Measurements from ENCODE around the gene CFAP299. TPM values are rescaled to one million over a fixed set of nuclear protein-coding genes. Genes with fewer than 3 reads are reported as not detected.

The CFAP299 gene
- total and polyA plus RNA-seq, 10 donors = 0.11 TPM; not detected in 9

- H3K4me3 ChIP-seq = no peak overlapping the region
- no peak for DNase-seq
- 75 to 87% (median 82%) methylated on average over 2 of the region's 2 CpGs for WGBS, 5 donors
- H3K27me3 ChIP-seq (replicated peaks in 1 of 7) = no peaks in the 10 kb centered on the region
- no peaks in the 10 kb centered on the region for H3K9me3 ChIP-seq
- no peaks in the 10 kb centered on the region for H3K4me1 ChIP-seq
- intact Hi-C loops (cut with DNase I; ENCODE audit: low total_unique reads) = no loop called here
- H3K36me3 ChIP-seq = no peaks in the 10 kb centered on the region
- TF ChIP-seq POLR2AphosphoS5 (IDR thresholded peaks at IDR 0.05) (no peak), CTCF (IDR thresholded peaks at IDR 0.05 in 8 of 11, conservative IDR thresholded peaks at IDR 0.05 in 3 of 11) (no peak), POLR2A (IDR thresholded peaks at IDR 0.05) (no peak)
- no peak overlapping the region for H3K27ac ChIP-seq
These were observed 76.8 kb downstream of the CFAP299 start for GRCh38 chr4:80412322-80412721.

- 24 to 72% (median 30%) methylated on average over 2 of the region's 2 CpGs for WGBS, 5 donors
- Histone ChIP-seq H3K4me1 (no peaks in the 10 kb centered on the region), H3K27me3 (replicated peaks in 1 of 7) (no peaks in the 10 kb centered on the region), H3K36me3 (no peaks in the 10 kb centered on the region), H3K4me3 (no peak overlapping the region), H3K9me3 (no peaks in the 10 kb centered on the region), H3K27ac (no peak overlapping the region)
- intact Hi-C loops (cut with DNase I; ENCODE audit: low total_unique reads) = no loop called here
- DNase-seq = no peak
- TF ChIP-seq POLR2A (IDR thresholded peaks at IDR 0.05) = no peak
- TF ChIP-seq CTCF (IDR thresholded peaks at IDR 0.05 in 8 of 11, conservative IDR thresholded peaks at IDR 0.05 in 3 of 11) = no peak
- no peak for TF ChIP-seq POLR2AphosphoS5 (IDR thresholded peaks at IDR 0.05)
These were observed 77.6 kb downstream of the CFAP299 start for GRCh38 chr4:80413086-80413485.

GRCh38 chr4:80417019-80417418 is 81.5 kb downstream of the CFAP299 start:
- no peak for TF ChIP-seq POLR2AphosphoS5 (IDR thresholded peaks at IDR 0.05)
- no peak for TF ChIP-seq CTCF (IDR thresholded peaks at IDR 0.05 in 8 of 11, conservative IDR thresholded peaks at IDR 0.05 in 3 of 11)
- no peak for TF ChIP-seq POLR2A (IDR thresholded peaks at IDR 0.05)
- no peaks in the 10 kb centered on the region for H3K4me1 ChIP-seq
- H3K4me3 ChIP-seq = no peak overlapping the region
- intact Hi-C loops (cut with DNase I; ENCODE audit: low total_unique reads) = no loop called here
- no peak overlapping the region for H3K27ac ChIP-seq
- no peaks in the 10 kb centered on the region for H3K9me3 ChIP-seq
- H3K36me3 ChIP-seq = no peaks in the 10 kb centered on the region
- DNase-seq = no peak
- no peaks in the 10 kb centered on the region for H3K27me3 ChIP-seq (replicated peaks in 1 of 7)
- WGBS, 5 donors = 82 to 98% (median 93%) methylated on average over 2 of the region's 2 CpGs

GRCh38 chr4:80419946-80420345 is 84.4 kb downstream of the CFAP299 start:
- DNase-seq = no peak
- 73 to 89% (median 79%) methylated on average over 1 of the region's 1 CpG for WGBS, 5 donors
- no peak for TF ChIP-seq POLR2AphosphoS5 (IDR thresholded peaks at IDR 0.05)
- TF ChIP-seq POLR2A (IDR thresholded peaks at IDR 0.05) = no peak
- no peak for TF ChIP-seq CTCF (IDR thresholded peaks at IDR 0.05 in 8 of 11, conservative IDR thresholded peaks at IDR 0.05 in 3 of 11)
- intact Hi-C loops (cut with DNase I; ENCODE audit: low total_unique reads) = no loop called here
- H3K27me3 ChIP-seq (replicated peaks in 1 of 7) = no peaks in the 10 kb centered on the region
- no peak overlapping the region for H3K27ac ChIP-seq
- H3K4me3 ChIP-seq = no peak overlapping the region
- H3K36me3 ChIP-seq = no peaks in the 10 kb centered on the region
- H3K4me1 ChIP-seq = no peaks in the 10 kb centered on the region
- H3K9me3 ChIP-seq = no peaks in the 10 kb centered on the region
